ENCODE data around the gene SPSB4.

- TF ChIP-seq, protein P1, sequence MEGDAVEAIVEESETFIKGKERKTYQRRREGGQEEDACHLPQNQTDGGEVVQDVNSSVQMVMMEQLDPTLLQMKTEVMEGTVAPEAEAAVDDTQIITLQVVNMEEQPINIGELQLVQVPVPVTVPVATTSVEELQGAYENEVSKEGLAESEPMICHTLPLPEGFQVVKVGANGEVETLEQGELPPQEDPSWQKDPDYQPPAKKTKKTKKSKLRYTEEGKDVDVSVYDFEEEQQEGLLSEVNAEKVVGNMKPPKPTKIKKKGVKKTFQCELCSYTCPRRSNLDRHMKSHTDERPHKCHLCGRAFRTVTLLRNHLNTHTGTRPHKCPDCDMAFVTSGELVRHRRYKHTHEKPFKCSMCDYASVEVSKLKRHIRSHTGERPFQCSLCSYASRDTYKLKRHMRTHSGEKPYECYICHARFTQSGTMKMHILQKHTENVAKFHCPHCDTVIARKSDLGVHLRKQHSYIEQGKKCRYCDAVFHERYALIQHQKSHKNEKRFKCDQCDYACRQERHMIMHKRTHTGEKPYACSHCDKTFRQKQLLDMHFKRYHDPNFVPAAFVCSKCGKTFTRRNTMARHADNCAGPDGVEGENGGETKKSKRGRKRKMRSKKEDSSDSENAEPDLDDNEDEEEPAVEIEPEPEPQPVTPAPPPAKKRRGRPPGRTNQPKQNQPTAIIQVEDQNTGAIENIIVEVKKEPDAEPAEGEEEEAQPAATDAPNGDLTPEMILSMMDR (IDR thresholded peaks at IDR 0.05): no peak
- no peak for TF ChIP-seq POLR2A (IDR thresholded peaks at IDR 0.05)
- TF ChIP-seq EP300 (IDR thresholded peaks at IDR 0.05): no peak
Measured at GRCh38 chr3:141083836-141084649, 32.9 kb downstream of the SPSB4 start.

All from ovary (tissue), 3 donors.